HepG2 (cell line): ENCODE measurements around the gene SCMH1. TPM values are rescaled to one million over a fixed set of nuclear protein-coding genes. Genes with fewer than 3 reads are reported as not detected.
A peak's percentile ranks its signal among the peaks of the same experiment; 100 is the strongest.

ENCODE experiments used
- CREM ChIP-seq, 2 experiments: sonication (generic) in 1 of 2; formaldehyde crosslinking in 1 of 2; IDR thresholded peaks; 2 replicates each; pipeline versions ENCODE4 v1.4.0 to v1.6.1; 2016 to 2020; ENCODE audit warnings: antibody characterized with exemption in 1 of 2, mild to moderate bottlenecking in 1 of 2, missing genetic modification reagents in 1 of 2
- FOXJ3 ChIP-seq: sonication (generic); formaldehyde crosslinking; IDR thresholded peaks from 2 replicates; pipeline ENCODE4 v1.4.0; 2020; ENCODE audit warnings: missing genetic modification reagents, mild to moderate bottlenecking, borderline replicate concordance
- GATA4 ChIP-seq: sonication (generic); IDR thresholded peaks from 2 replicates; pipeline ENCODE4 v1.6.1; 2016; ENCODE audit warnings: antibody characterized with exemption, low read depth, borderline replicate concordance
- GATAD2A ChIP-seq: IDR thresholded peaks from 2 replicates; pipeline ENCODE4 v1.6.1; 2016
- HOXD1 ChIP-seq: sonication (generic); formaldehyde crosslinking; IDR thresholded peaks from 2 replicates; pipeline ENCODE4 v1.5.0; 2020; ENCODE audit warnings: missing genetic modification reagents
- KLF11 ChIP-seq: IDR thresholded peaks from 2 replicates; pipeline ENCODE4 v1.6.1; 2016; ENCODE audit warnings: missing compliant biosample characterization
- MAFG ChIP-seq: sonication (generic); formaldehyde crosslinking; IDR thresholded peaks from 2 replicates; pipeline ENCODE4 v1.5.1; 2020; ENCODE audit warnings: mild to moderate bottlenecking, missing genetic modification reagents
- MED1 ChIP-seq: sonication (generic); formaldehyde crosslinking; IDR thresholded peaks from 2 replicates; pipeline ENCODE4 v1.4.0; 2020; ENCODE audit warnings: missing genetic modification reagents
- MXD4 ChIP-seq: IDR thresholded peaks from 2 replicates; pipeline ENCODE4 v1.6.1; 2016; ENCODE audit warnings: mild to moderate bottlenecking, missing biosample characterization, missing genetic modification reagents
- ONECUT2 ChIP-seq: sonication (generic); formaldehyde crosslinking; IDR thresholded peaks from 2 replicates; pipeline ENCODE4 v1.4.0; 2020; ENCODE audit warnings: missing genetic modification reagents
- PITX1 ChIP-seq: sonication (generic); formaldehyde crosslinking; IDR thresholded peaks from 2 replicates; pipeline ENCODE4 v1.5.1; 2020; ENCODE audit warnings: mild to moderate bottlenecking, missing genetic modification reagents
- TARDBP ChIP-seq: sonication (generic); formaldehyde crosslinking; IDR thresholded peaks from 2 replicates; pipeline ENCODE4 v1.8.0; 2022; ENCODE audit warnings: mild to moderate bottlenecking, missing genetic modification reagents
- TGIF2 ChIP-seq: IDR thresholded peaks from 2 replicates; pipeline ENCODE4 v1.6.1; 2016; ENCODE audit warnings: control low read depth, missing compliant biosample characterization
- ZBTB3 ChIP-seq: sonication (generic); formaldehyde crosslinking; IDR thresholded peaks from 2 replicates; pipeline ENCODE4 v1.4.0; 2020; ENCODE audit warnings: low read depth, mild to moderate bottlenecking, moderate library complexity, missing genetic modification reagents, borderline replicate concordance
- ZBTB7B ChIP-seq: sonication (generic); formaldehyde crosslinking; IDR thresholded peaks from 2 replicates; pipeline ENCODE4 v1.4.0; 2020; ENCODE audit warnings: missing genetic modification reagents
- ZNF280D ChIP-seq: sonication (generic); formaldehyde crosslinking; IDR thresholded peaks from 2 replicates; pipeline ENCODE4 v1.5.1; 2020; ENCODE audit warnings: mild to moderate bottlenecking, missing genetic modification reagents
- ZNF558 ChIP-seq: sonication (generic); formaldehyde crosslinking; IDR thresholded peaks from 2 replicates; pipeline ENCODE4 v1.9.0; 2022; ENCODE audit warnings: mild to moderate bottlenecking, missing genetic modification reagents, borderline replicate concordance
- ZNF607 ChIP-seq: sonication (generic); formaldehyde crosslinking; IDR thresholded peaks from 2 replicates; pipeline ENCODE4 v1.5.1; 2020; ENCODE audit warnings: missing genetic modification reagents, mild to moderate bottlenecking, borderline replicate concordance
- ZNF761 ChIP-seq: sonication (generic); formaldehyde crosslinking; conservative IDR thresholded peaks from 2 replicates; pipeline ENCODE4 v1.4.0; 2020; ENCODE audit warnings: mild to moderate bottlenecking, missing genetic modification reagents
- ZNF780A ChIP-seq: sonication (generic); formaldehyde crosslinking; IDR thresholded peaks from 2 replicates; pipeline ENCODE4 v1.8.0; 2022; ENCODE audit warnings: mild to moderate bottlenecking, missing genetic modification reagents, moderate library complexity
- ZNF792 ChIP-seq: IDR thresholded peaks from 2 replicates; pipeline ENCODE4 v1.6.1; 2016
- ZSCAN21 ChIP-seq: sonication (generic); formaldehyde crosslinking; IDR thresholded peaks from 2 replicates; pipeline ENCODE4 v1.8.0; 2022; ENCODE audit warnings: mild to moderate bottlenecking, missing genetic modification reagents, moderate library complexity, borderline replicate concordance
- polyA plus RNA-seq, 8 experiments: library from polyadenylated mRNA; depleted of rRNA in 3 of 8; stranded (reverse) in 7 of 8; unstranded in 1 of 8; fragments of >200 nt; fragmentation: Illumina TruSeq in 4 of 8; extraction: Trizol in 4 of 8; gene quantifications; 2 replicates each; pipeline versions ENCODE4 v1.2.1 to v1.2.3, GENCODE V29; 2011 to 2016; ENCODE audit warnings: low read depth in 4 of 8, missing spikeins in 1 of 8, mixed read lengths in 1 of 8; ENCODE audit not compliant: insufficient read depth in 1 of 8
- total RNA-seq, 5 experiments: library from RNA; depleted of rRNA; stranded (reverse); fragments of >200 nt; fragmentation: Illumina TruSeq; extraction: Trizol; gene quantifications; 2 replicates each; pipeline ENCODE4 v1.2.3, GENCODE V29; 2016; ENCODE audit warnings: low read depth in 1 of 5
- TF ChIP-seq, protein P1 (sequence below): fragments of 450-650 bp; IDR thresholded peaks from 2 replicates; pipeline ENCODE4 v1.6.1; 2017
- TF ChIP-seq, protein P2 (sequence below): IDR thresholded peaks from 2 replicates; pipeline ENCODE4 v1.6.1; 2016; ENCODE audit warnings: missing biosample characterization, missing genetic modification reagents, low read depth

SCMH1 gene
- total and polyA plus RNA-seq, 2 of the 13 experiments (the other 11 are each of a cell fraction or from before 2014, with no cell fraction given), result 41.8 to 52.6 TPM

- TF ChIP-seq TARDBP (CRISPR knock-in tag) (peak; percentile 74), PITX1 (CRISPR knock-in tag) (peak; percentile 96), MAFG (CRISPR knock-in tag) (no peak), ZNF761 (CRISPR knock-in tag) (0 out of 2 replicates have a peak, but pooled peaks have one; percentile 25), HOXD1 (peak; percentile 81; the same call in 1 of the 2 replicates), CREM (IDR thresholded peaks at IDR 0.05) (peak; percentile 93), CREM (CRISPR knock-in tag; IDR thresholded peaks at IDR 0.05) (no peak), ONECUT2 (CRISPR knock-in tag) (peak; percentile 67; the same call in 1 of the 2 replicates), ZBTB3 (CRISPR knock-in tag) (no peak), ZNF780A (peak; percentile 100), ZNF607 (CRISPR knock-in tag) (no peak), ZNF280D (CRISPR knock-in tag) (0 out of 2 replicates have a peak, but pooled peaks have one; percentile 51), GATAD2A (CRISPR knock-in tag) (peak; percentile 96), ZNF558 (CRISPR knock-in tag) (no peak), ZBTB7B (peak; percentile 43; the same call in 1 of the 2 replicates), GATA4 (peak; percentile 83; the same call in 1 of the 2 replicates), TGIF2 (peak; percentile 55; the same call in 1 of the 2 replicates), KLF11 (CRISPR knock-in tag) (0 out of 2 replicates have a peak, but pooled peaks have one; percentile 39), FOXJ3 (CRISPR knock-in tag) (peak; percentile 95; the same call in 1 of the 2 replicates), ZSCAN21 (CRISPR knock-in tag) (peak; percentile 71; the same call in 1 of the 2 replicates), ZNF792 (0 out of 2 replicates have a peak, but pooled peaks have one; percentile 36), MXD4 (no peak), MED1 (CRISPR knock-in tag) (peak; percentile 66)
- TF ChIP-seq, protein P1, sequence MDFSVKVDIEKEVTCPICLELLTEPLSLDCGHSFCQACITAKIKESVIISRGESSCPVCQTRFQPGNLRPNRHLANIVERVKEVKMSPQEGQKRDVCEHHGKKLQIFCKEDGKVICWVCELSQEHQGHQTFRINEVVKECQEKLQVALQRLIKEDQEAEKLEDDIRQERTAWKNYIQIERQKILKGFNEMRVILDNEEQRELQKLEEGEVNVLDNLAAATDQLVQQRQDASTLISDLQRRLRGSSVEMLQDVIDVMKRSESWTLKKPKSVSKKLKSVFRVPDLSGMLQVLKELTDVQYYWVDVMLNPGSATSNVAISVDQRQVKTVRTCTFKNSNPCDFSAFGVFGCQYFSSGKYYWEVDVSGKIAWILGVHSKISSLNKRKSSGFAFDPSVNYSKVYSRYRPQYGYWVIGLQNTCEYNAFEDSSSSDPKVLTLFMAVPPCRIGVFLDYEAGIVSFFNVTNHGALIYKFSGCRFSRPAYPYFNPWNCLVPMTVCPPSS, result no peak
- TF ChIP-seq, protein P2, sequence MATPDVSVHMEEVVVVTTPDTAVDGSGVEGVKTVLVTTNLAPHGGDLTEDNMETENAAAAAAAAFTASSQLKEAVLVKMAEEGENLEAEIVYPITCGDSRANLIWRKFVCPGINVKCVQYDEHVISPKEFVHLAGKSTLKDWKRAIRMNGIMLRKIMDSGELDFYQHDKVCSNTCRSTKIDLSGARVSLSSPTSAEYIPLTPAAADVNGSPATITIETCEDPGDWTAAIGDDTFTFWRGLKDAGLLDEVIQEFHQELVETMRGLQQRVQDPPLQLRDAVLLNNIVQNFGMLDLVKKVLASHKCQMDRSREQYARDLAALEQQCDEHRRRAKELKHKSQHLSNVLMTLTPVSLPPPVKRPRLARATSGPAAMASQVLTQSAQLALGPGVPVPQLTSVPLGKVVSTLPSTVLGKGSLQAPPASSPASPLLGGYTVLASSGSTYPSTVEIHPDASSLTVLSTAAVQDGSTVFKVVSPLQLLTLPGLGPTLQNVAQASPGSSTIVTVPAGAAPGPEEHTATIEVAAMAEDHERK (CRISPR knock-in tag), result no peak
Measured at GRCh38 chr1:41239988-41240610, 2.0 kb downstream of the SCMH1 start (continued).
